Mucosa of descending colon (tissue), 3 donors: ENCODE data around the gene FKBP1B. TPM values are rescaled to one million over a fixed set of nuclear protein-coding genes. Genes with fewer than 3 reads are reported as not detected.

Experiments used
- ATAC-seq: fragments of 200-7000 bp; cut with Tn5 transposase; one replicate; pipeline ENCODE4 v1.9.1; 2020; ENCODE audit warnings: mild to moderate bottlenecking, moderate library complexity
- DNase-seq, 3 donors: peaks; one replicate each; pipeline ENCODE4 v3.0.0-alpha.2; 2020
- H3K36me3 ChIP-seq: fragments of 200-600 bp; one replicate; pipeline ENCODE4 v1.8.0; 2021; ENCODE audit warnings: low read depth, mild to moderate bottlenecking
- H3K4me1 ChIP-seq: fragments of 200-600 bp; one replicate; pipeline ENCODE4 v1.8.0; 2021; ENCODE audit warnings: low read depth, mild to moderate bottlenecking
- H3K4me3 ChIP-seq: fragments of 200-600 bp; one replicate; pipeline ENCODE4 v1.8.0; 2021; ENCODE audit warnings: mild to moderate bottlenecking
- H3K9me3 ChIP-seq: fragments of 200-600 bp; one replicate; pipeline ENCODE4 v1.8.0; 2021; ENCODE audit warnings: mild to moderate bottlenecking
- CTCF ChIP-seq: fragments of 200-600 bp; IDR thresholded peaks from one replicate; pipeline ENCODE4 v1.8.0; 2022; ENCODE audit warnings: antibody characterized with exemption, mild to moderate bottlenecking
- intact Hi-C, 2 donors: fragments of 100-400 bp; cut with DNase I in 1 of 2; cut with micrococcal nuclease in 1 of 2; formaldehyde crosslinking; loops; one replicate each; pipeline versions ENCODE4 v1.11.0 to v1.11.1; 2022; cut with DNase I, micrococcal nuclease
- total RNA-seq, 3 donors: library from RNA; stranded (reverse); fragmentation: NEBNext Ultra II Directional in 2 of 3; extraction: Animal tissue kit (Norgen Biotek cat#: 25700) in 2 of 3; gene quantifications; one replicate each; pipeline versions ENCODE4 v1.2.1 to v1.2.4, GENCODE V29; 2021 to 2023
- donor health status: DM: no; HTN: no; CAD: no; lungs with moderate emphysema.
- donor health status: DM: no; HTN: no; CAD: no.
- donor health status: DM: no; HTN: yes; CAD: no.

FKBP1B gene
- total RNA-seq, 3 donors from 2014 or later, result 7.2 to 14.7 (median 8.2) TPM

GRCh38 chr2:24058564-24059271, 9.2 kb downstream of the FKBP1B start:
- Histone ChIP-seq H3K4me3 (no peak overlapping the region), H3K9me3 (no peaks in the 10 kb centered on the region), H3K36me3 (no peaks in the 10 kb centered on the region), H3K4me1 (no peaks in the 10 kb centered on the region)
- ATAC-seq (no peak), DNase-seq (no peak)
- TF ChIP-seq CTCF, result no peak
- intact Hi-C loops, result no loop called here

GRCh38 chr2:24065341-24065740, 15.8 kb downstream of the FKBP1B start:
- no peaks in the 10 kb centered on the region for H3K9me3 ChIP-seq
- no peak for TF ChIP-seq CTCF
- intact Hi-C loops, result no loop called here
- no peak for DNase-seq
- no peak overlapping the region for H3K4me3 ChIP-seq
- H3K4me1 ChIP-seq, result no peaks in the 10 kb centered on the region
- no peaks in the 10 kb centered on the region for H3K36me3 ChIP-seq
- ATAC-seq, result no peak

GRCh38 chr2:24072259-24072658, 22.7 kb downstream of the FKBP1B start:
- H3K36me3 ChIP-seq, result no peaks in the 10 kb centered on the region
- no peaks in the 10 kb centered on the region for H3K9me3 ChIP-seq
- DNase-seq (no peak), ATAC-seq (no peak)
- no peak for TF ChIP-seq CTCF
- H3K4me1 ChIP-seq, result peaks cover 12% of the 10 kb centered on the region
- intact Hi-C loops, result loop anchor here in 1 of 2 donors (5.0 kb wide), 1 partner anchor 145 kb away; the partner anchor contains the start of gene ATAD2B
- H3K4me3 ChIP-seq, result no peak overlapping the region

- H3K36me3 ChIP-seq, result no peaks in the 10 kb centered on the region
- TF ChIP-seq CTCF, result no peak
- H3K4me1 ChIP-seq, result peaks cover 19% of the 10 kb centered on the region
- no peak for ATAC-seq
- intact Hi-C loops, result loop anchor here in 1 of 2 donors (5.0 kb wide), 1 partner anchor 147 kb away; the partner anchor contains the start of gene ATAD2B
- no peaks in the 10 kb centered on the region for H3K9me3 ChIP-seq
- H3K4me3 ChIP-seq, result no peak overlapping the region
- no peak for DNase-seq
Observed at GRCh38 chr2:24073816-24074215, 24.3 kb downstream of the FKBP1B start.

GRCh38 chr2:24075259-24075658, 25.7 kb downstream of the FKBP1B start:
- Histone ChIP-seq H3K4me1 (peaks cover 19% of the 10 kb centered on the region), H3K36me3 (no peaks in the 10 kb centered on the region), H3K9me3 (no peaks in the 10 kb centered on the region), H3K4me3 (peak overlapping the region; percentile 64)
- no peak for TF ChIP-seq CTCF
- DNase-seq (peak in 1 of 3 donors; percentile 10), ATAC-seq (no peak)
- intact Hi-C loops, result loop anchor here in 1 of 2 donors (5.0 kb wide), 1 partner anchor 148 kb away; the partner anchor contains the start of gene ATAD2B
